DMS114 treated with DMSO at 0.1 percent for 48 hours (cell line): Measurements from ENCODE around the gene RFX2.
"Not testable (repeated sequence)": the region's sequence is repeated elsewhere in the genome, so short reads cannot be mapped to it uniquely, and the experiment has no call there.

Experiments used
- DNase-seq: peaks from one replicate; lab custom pipeline; 2025; ENCODE audit not compliant: unreplicated experiment; lab: John Stamatoyannopoulos, UW

Gene RFX2

DNA sequence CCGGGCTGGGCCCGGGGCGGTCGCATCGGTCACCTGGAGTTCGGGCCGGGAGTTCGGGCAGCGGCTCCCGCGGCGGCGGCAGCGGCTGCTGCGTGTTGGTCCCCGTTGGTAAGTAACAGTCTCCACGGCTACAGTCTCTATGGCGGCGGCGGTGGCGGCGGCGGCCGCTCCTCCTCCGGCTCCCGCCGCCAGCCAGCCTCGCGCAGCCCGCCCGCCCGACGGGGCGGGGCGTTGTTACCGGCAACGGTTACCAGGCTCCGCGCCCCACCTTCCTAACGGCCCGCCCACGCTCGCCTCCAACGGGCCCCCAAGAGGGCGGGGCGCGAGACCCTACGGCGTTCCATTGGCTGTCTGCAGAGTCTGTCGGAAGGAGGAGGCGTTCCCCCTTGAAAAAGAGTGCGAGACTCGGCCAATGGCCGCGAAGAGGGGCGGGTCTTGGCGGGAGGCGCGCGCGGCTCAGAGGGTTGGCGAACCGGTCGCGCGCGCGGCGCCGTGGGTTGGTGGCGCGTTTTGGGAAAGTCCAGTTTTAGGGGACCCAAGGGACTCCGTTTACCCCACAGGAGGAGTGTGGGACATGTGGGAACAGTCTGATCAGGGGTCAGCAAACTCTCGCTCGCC lies at the start of gene RFX2:
Gene RFX2 (minus strand): TSS at position 141 of the 618 bp plus-strand sequence. CDS start 63,004 bp downstream, outside the sequence.
- DNase-seq = peak; percentile 87

DNA sequence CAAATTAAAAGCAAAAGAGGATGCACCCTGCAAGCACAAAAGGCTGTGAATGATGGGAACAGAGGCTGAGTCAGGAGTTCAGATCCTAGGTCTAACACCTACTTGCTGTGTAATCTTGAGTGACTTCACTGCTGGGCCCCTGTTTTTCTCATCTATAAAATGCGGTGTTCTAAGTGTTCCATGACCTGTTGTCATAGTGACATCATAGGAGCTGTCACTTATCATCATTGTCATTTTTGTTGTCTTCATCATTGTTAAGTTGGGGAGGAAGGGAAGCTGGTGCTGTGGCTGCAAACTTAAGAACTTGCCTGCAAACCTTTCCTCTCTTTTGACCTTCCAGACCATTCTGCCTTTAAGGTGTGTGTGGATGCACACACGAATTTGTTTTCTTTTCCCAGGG lies 45.7 kb upstream of the RFX2 start:
- DNase-seq = no peak

GRCh38 chr19:6150289-6150688 lies 40.0 kb upstream of the RFX2 start:
- DNase-seq = no peak

DNA sequence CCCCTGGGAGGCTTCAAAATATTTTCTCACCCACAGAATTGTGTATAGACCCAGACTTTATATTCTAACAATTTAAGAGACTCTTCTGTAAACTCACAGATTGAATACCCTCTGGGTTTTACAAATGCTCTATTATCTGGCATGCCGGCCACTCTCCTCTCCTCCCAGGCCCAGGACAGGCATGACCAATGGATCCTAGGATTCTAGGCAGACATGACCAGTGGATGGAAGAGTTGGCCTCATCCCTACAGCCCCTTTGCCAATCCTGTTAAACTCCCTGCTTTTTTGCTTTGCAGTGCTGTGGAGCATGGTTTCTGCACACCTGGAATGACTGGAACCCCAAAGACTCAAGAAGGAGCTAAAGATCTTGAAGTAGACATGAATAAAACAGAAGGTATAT lies 30.9 kb upstream of the RFX2 start:
- no peak for DNase-seq

DNA sequence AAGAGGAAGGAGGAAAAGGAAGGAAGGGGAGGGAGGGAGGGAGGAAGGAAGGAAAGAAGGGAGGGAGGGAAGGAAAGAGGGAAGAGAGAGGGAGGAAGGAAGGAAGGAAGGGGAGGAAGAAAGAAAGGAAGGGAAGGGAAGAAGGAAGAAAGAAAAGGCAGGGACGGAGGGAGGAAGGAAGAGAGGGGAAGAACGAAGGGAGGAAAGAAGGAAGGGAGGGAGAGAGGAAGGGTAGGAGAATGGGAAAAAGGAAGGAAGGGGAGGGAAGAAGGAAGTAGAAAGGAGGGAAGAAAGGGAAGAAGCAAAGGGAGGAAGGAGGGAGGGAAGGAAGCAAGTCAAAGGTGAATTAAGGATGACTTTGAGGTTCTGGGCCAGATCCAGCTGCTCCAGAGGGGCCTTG lies 28.2 kb upstream of the RFX2 start:
- DNase-seq = no peak

DNA sequence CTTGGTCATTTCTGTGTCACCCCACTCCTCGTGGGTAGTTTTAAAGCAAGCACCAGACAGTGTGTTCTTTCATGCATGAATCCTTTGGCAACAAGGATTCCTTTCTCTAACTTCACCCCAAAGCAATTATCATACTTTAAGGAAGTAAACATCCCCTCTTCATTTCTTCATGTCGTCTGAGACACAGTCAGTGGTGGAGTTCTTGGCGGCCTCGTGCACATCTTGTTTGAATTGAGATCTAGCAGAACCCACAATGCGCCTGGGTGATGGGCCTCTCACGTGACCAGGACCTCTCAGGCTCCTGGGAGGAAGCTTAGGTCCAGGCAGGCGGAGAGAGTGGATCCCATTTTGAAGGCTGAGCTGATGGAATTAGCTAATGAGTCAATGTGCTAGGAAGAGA lies 27.8 kb upstream of the RFX2 start:
- DNase-seq = no peak

- no peak for DNase-seq
These were observed 22.9 kb upstream of the RFX2 start for GRCh38 chr19:6133231-6133630.

GRCh38 chr19:6132482-6132881 lies 22.2 kb upstream of the RFX2 start:
- DNase-seq = no peak

- no peak for DNase-seq
These were observed 17.5 kb upstream of the RFX2 start for GRCh38 chr19:6127716-6128335.

- DNase-seq = peak; percentile 41
These were observed 16.2 kb upstream of the RFX2 start for GRCh38 chr19:6126335-6126974.

GRCh38 chr19:6125571-6125989 lies 15.3 kb upstream of the RFX2 start:
- peak; percentile 17 for DNase-seq

DNA sequence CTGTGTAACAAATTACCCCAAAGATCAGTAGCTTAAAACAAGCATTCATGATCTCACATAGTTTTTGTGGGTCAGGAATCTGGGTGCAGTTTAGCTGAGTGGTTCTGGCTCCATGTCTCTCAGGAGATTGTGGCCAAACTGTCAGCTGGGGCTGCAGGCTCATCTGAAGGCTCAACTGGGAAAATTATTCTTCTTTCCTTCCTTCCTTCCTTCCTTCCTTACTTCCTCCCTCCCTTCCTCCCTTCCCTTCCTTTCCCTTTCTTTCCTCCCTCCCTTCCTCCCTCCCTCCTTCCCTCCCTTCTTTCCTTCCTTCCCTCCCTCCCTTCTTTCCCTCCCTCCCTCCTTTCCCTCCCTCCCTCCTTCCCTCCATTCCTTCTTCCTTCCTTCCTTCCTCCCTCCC lies 8.7 kb upstream of the RFX2 start:
- no peak for DNase-seq

DNA sequence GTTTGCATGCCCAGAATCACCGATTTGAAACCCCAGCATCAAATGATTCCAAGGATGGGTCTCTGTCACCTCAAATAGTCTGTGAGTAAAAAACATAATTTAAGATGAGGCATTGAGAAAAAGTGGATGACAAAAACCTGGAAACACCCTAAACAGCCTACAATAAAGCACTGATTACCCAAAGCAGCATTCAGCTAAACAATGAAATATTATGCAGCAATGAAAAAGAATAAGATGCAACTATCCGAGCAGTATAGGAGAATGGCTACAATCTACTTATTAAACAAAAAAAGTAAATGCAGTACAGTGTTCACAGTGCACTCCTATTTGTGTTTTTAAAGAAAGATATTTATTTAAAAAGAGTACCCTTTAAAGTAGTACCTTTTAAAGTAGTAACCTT lies 7.7 kb upstream of the RFX2 start:
- DNase-seq = no peak

DNA sequence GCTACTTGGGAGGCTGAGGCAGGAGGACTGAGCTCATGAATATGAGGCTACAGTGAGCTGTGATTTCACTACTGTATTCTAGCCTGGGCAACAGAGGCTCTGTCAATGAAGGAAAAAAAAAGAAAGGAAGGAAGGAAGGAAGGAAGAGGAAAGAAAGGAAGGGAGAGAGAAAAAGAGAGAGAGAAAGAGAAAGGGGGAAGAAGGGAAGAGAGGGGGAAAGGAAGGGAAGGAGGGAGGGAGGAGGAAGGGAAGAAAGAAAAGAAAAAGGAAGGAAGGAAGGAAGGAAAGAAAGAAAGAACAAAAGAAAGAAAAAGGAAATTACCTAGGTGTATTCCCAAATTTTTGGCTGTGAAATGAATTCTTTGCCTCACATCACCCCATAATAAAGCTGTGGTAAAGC lies 7.2 kb upstream of the RFX2 start:
- no peak for DNase-seq

DNA sequence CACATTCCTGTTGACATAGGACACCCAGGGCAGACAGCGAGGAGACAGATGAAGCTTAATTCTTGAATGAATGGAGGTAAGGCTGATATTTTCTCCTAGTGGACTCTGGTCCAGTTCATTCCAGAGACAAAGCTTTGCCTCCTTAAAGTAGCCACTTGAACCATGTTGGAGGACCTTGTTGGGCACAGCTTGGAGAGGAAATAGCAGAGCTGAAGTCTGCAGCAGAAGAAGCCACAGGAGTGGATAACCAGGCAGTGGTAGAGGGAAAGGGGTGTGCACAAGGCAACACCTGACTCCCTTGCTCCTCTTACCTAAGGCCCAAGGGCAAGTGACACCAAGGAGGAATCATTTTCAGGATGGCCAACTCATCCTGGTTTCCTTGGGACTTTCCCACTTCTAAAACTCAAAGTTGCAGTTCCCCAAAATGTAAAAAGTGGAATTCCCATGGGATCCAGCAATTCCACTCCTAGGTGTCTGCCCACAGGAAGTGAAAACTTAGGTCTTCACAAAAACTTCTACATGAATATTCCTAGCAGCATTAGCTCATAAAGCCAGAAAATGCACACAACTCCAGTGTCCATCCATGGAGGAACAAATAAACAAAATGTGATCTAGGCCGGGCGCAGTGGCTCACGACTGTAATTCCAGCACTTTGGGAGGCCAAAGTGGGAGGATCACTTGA lies 6.6 kb upstream of the RFX2 start:
- no peak for DNase-seq

- DNase-seq = no peak
These were observed 5.7 kb upstream of the RFX2 start for GRCh38 chr19:6115992-6116391.

DNA sequence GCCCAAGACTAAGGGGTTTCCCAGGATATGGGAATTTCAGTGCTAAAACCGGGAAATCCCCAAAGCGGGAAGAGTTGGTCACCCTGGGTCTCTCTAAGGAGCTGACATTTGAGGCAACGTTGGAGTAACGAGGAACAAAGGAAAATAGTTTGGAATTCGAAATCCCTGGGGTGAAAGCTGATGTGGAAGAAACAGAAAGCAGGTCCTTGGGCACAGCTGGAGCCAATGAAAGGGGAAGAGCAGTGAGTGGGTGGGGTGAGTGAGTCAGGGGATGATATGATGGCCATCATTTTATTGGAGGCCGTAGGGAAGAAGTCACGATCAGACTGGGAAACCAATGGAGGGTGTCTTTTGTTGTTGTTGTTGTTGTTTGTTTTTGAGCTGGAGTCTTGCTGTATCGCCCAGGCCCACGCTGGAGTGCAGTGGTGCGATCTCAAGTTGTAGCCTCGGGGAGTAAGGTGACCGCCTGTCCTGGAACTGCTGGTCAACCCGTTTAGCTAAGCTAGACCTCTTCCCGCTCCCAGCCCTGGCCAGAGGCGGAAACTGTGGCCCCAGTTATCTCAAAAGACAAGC lies 3.4 kb upstream of the RFX2 start:
- DNase-seq = no peak

DNA sequence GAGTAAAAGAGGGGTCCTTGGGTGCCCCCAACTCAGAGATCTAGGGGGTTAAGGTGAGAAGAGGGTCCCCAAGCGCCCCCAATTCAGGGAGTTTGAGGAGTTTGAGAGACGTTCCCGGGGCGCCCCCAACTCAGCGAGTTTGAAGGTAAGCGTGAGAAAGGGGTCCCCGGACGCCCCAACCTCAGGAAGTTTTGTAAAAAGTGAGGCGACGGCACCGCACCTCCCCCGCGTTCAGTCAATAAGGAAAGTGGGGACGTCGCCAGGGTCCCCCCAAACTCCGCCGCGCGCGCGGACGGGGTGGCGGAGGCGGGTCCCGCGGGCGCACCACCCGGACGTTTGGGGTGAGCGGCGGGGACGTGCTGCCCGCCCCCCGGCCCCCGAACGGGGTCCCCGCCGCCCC lies 353 bp downstream of the RFX2 start:
- DNase-seq = no peak

- DNase-seq = no peak
These were observed 1.3 kb downstream of the RFX2 start for GRCh38 chr19:6108721-6109633.

GRCh38 chr19:6106643-6107294 lies 3.5 kb downstream of the RFX2 start:
- not testable (repeated sequence) for DNase-seq
